K562 (cell line): ENCODE data around the gene ZNF8. TPM values are rescaled to one million over a fixed set of nuclear protein-coding genes. Genes with fewer than 3 reads are reported as not detected.

Source experiments
- ADNP ChIP-seq: fragments of 200-800 bp; sonication (Bioruptor generic); IDR thresholded peaks from 2 replicates; pipeline ENCODE4 v1.6.1; 2016; ENCODE audit warnings: missing genetic modification characterization, missing compliant biosample characterization
- CXXC5 ChIP-seq: fragments of 250-450 bp; sonication (Bioruptor Pico); IDR thresholded peaks from 2 replicates; pipeline ENCODE4 v1.8.0; 2022; ENCODE audit warnings: inconsistent platforms, mild to moderate bottlenecking, moderate library complexity
- FOSL1 ChIP-seq: fragments of 200-800 bp; sonication (Bioruptor generic); conservative IDR thresholded peaks from 2 replicates; pipeline ENCODE4 v1.6.1; 2016; ENCODE audit warnings: missing genetic modification characterization, missing compliant biosample characterization
- FOXK1 ChIP-seq: sonication (generic); formaldehyde crosslinking; IDR thresholded peaks from 2 replicates; pipeline ENCODE4 v1.8.0; 2022; ENCODE audit warnings: missing genetic modification reagents, mild to moderate bottlenecking, borderline replicate concordance
- FUS ChIP-seq: fragments of 200-400 bp; formaldehyde crosslinking; optimal IDR thresholded peaks from 2 replicates; pipeline ENCODE3; 2017; ENCODE audit warnings: low read depth, low read length
- HIVEP1 ChIP-seq: fragments of 250-450 bp; sonication (Bioruptor Pico); IDR thresholded peaks from 2 replicates; pipeline ENCODE4 v1.4.0; 2020; ENCODE audit warnings: mild to moderate bottlenecking
- HLTF ChIP-seq: fragments of 450-650 bp; IDR thresholded peaks from 2 replicates; pipeline ENCODE4 v1.6.1; 2016
- HNRNPLL ChIP-seq: fragments of 200-400 bp; formaldehyde crosslinking; IDR thresholded peaks from 2 replicates; pipeline ENCODE4 v1.6.1; 2017; ENCODE audit warnings: low read length, low read depth, mild to moderate bottlenecking; ENCODE audit not compliant: poor library complexity, severe bottlenecking
- KHSRP ChIP-seq: fragments of 450-650 bp; IDR thresholded peaks from 2 replicates; pipeline ENCODE4 v1.6.1; 2017
- SRF ChIP-seq, 2 experiments: fragments of 250-450, 450-650 bp in 1 of 2; sonication (Bioruptor Pico) in 1 of 2; sonication (generic) in 1 of 2; formaldehyde crosslinking; IDR thresholded peaks; 2 replicates each; pipeline versions ENCODE4 v1.5.0 to v1.5.1; 2020 to 2022; ENCODE audit warnings: mild to moderate bottlenecking in 1 of 2, missing genetic modification reagents in 1 of 2
- TGIF2 ChIP-seq: sonication (generic); formaldehyde crosslinking; IDR thresholded peaks from 2 replicates; pipeline ENCODE4 v1.8.1; 2022; ENCODE audit warnings: mild to moderate bottlenecking, missing genetic modification reagents, moderate library complexity
- ZBED1 ChIP-seq: IDR thresholded peaks from 2 replicates; pipeline ENCODE4 v1.6.1; 2014
- ZC3H4 ChIP-seq: sonication (generic); formaldehyde crosslinking; IDR thresholded peaks from 2 replicates; pipeline ENCODE4 v1.9.0; 2021; ENCODE audit warnings: missing genetic modification reagents, borderline replicate concordance
- ZNF76 ChIP-seq: fragments of 250-450 bp; sonication (Bioruptor Pico); IDR thresholded peaks from 2 replicates; pipeline ENCODE4 v1.4.0; 2020; ENCODE audit warnings: mild to moderate bottlenecking, moderate library complexity, borderline replicate concordance
- polyA plus RNA-seq, 8 experiments: library from polyadenylated mRNA; depleted of rRNA in 4 of 8; stranded (reverse) in 5 of 8; unstranded in 3 of 8; fragments of >200 nt; fragmentation: Nextera tagmentation in 2 of 8; fragmentation: Illumina TruSeq in 1 of 8; extraction: Ambion mirVana in 2 of 8; extraction: Trizol in 1 of 8; gene quantifications; 2 replicates each; pipeline versions ENCODE4 v1.2.1 to v1.2.3, GENCODE V29; 2011 to 2014; ENCODE audit warnings: inconsistent platforms in 1 of 8, missing spikeins in 1 of 8
- total RNA-seq, 7 experiments: library from RNA; depleted of rRNA in 6 of 7; stranded (reverse); fragments of >200 nt in 6 of 7; fragmentation: Illumina TruSeq in 2 of 7; extraction: Trizol in 2 of 7; gene quantifications; 2 replicates each; pipeline versions ENCODE4 v1.2.1 to v1.2.3, GENCODE V29; 2011 to 2021; ENCODE audit warnings: low replicate concordance in 1 of 7
- TF ChIP-seq, protein P1 (sequence below), 2 experiments: IDR thresholded peaks; 2 replicates each; pipeline ENCODE4 v1.6.1; 2011; ENCODE audit warnings: borderline replicate concordance in 1 of 2, control low read depth in 1 of 2, low read depth in 1 of 2, low read length in 1 of 2, mild to moderate bottlenecking in 1 of 2, mixed read lengths in 1 of 2, moderate library complexity in 1 of 2; ENCODE audit not compliant: insufficient read depth in 1 of 2, insufficient read length in 1 of 2, poor library complexity in 1 of 2, severe bottlenecking in 1 of 2; ENCODE audit errors: extremely low read depth in 1 of 2
- TF ChIP-seq, protein P2 (sequence below): sonication (generic); formaldehyde crosslinking; IDR thresholded peaks from 2 replicates; pipeline ENCODE4 v1.8.0; 2022; ENCODE audit warnings: mild to moderate bottlenecking, missing genetic modification reagents
- TF ChIP-seq, protein P3 (sequence below): fragments of 250-450 bp; sonication (Bioruptor Pico); IDR thresholded peaks from 2 replicates; pipeline ENCODE4 v1.4.0; 2020; ENCODE audit warnings: mild to moderate bottlenecking, moderate library complexity
- TF ChIP-seq, protein P4 (sequence below): fragments of 450-650 bp; formaldehyde crosslinking; IDR thresholded peaks from 2 replicates; pipeline ENCODE4 v1.4.0; 2020; ENCODE audit warnings: mild to moderate bottlenecking, moderate library complexity

ZNF8 gene
- total and polyA plus RNA-seq, 9 of the 15 experiments (the other 6 are each of a cell fraction or from before 2014, with no cell fraction given) = 0.71 to 7.7 (median 4.7) TPM

DNA sequence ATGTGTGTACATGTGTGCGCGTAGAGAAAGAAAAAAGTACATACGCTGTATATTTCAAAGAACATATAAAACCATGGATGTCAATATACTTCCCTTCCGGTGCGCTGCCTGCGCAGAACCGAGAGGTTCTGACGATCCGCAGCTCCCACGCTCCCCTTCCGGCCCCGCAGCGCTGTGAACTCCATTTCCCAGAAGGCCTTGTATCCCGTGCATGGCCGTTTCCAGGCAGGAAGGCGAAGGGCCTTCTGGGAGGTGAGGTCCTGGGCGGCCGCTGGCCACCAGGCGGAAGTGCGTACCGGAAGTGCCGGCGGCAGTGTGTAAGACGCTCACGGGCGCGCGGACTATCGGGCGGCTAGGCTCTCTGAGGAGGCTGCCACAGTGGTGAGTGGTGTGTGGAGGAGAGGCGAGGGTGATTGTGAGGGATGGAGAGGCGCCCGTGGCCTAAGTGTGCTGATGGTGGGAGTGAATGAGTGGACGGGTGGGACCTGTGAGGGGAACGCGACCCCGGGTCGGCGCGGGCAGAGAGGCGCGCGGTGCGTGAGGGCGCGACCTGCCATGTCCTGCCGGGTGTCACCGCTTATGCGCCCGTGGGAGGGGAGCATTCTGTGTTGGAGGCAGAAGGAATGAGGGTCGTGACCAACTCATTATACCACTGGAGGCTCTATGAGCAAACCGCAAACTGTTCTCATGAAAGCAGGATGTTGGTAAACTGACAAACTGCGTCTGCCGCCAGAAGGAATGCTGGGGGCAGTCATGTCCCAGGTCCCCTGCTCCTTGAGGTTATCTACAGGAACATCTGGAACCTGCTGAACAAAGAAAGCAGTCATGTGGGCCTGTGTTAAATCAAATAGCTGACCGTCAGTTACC is 26.5 kb downstream of the ZNF8 start, which contains the start of gene ERVK3-1 (continued):
- no peak for TF ChIP-seq FUS
- peak; percentile 100 for TF ChIP-seq HNRNPLL
- TF ChIP-seq ADNP (tag) = no peak
- 0 out of 2 replicates have a peak, but pooled peaks have one; percentile 14 for TF ChIP-seq ZNF76 (CRISPR knock-in tag)
- TF ChIP-seq ZC3H4 (CRISPR knock-in tag) = 0 out of 2 replicates have a peak, but pooled peaks have one; percentile 56
- TF ChIP-seq SRF (CRISPR knock-in tag; IDR thresholded peaks at IDR 0.05) = peak in 1 of 2 experiments; percentile 54; a peak in 2 of 4 replicates
- TF ChIP-seq, protein P1, sequence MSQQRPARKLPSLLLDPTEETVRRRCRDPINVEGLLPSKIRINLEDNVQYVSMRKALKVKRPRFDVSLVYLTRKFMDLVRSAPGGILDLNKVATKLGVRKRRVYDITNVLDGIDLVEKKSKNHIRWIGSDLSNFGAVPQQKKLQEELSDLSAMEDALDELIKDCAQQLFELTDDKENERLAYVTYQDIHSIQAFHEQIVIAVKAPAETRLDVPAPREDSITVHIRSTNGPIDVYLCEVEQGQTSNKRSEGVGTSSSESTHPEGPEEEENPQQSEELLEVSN (IDR thresholded peaks at IDR 0.05; ENCODE audit: borderline replicate concordance in 1 of 2, extremely low read depth in 1 of 2, insufficient read depth in 1 of 2, insufficient read length in 1 of 2, low read depth in 1 of 2, low read length in 1 of 2, poor library complexity in 1 of 2, severe bottlenecking in 1 of 2) = peak in 1 of 2 experiments; percentile 9
- no peak for TF ChIP-seq ZBED1
- no peak for TF ChIP-seq KHSRP
- peak; percentile 80 for TF ChIP-seq HLTF
- TF ChIP-seq, protein P2, sequence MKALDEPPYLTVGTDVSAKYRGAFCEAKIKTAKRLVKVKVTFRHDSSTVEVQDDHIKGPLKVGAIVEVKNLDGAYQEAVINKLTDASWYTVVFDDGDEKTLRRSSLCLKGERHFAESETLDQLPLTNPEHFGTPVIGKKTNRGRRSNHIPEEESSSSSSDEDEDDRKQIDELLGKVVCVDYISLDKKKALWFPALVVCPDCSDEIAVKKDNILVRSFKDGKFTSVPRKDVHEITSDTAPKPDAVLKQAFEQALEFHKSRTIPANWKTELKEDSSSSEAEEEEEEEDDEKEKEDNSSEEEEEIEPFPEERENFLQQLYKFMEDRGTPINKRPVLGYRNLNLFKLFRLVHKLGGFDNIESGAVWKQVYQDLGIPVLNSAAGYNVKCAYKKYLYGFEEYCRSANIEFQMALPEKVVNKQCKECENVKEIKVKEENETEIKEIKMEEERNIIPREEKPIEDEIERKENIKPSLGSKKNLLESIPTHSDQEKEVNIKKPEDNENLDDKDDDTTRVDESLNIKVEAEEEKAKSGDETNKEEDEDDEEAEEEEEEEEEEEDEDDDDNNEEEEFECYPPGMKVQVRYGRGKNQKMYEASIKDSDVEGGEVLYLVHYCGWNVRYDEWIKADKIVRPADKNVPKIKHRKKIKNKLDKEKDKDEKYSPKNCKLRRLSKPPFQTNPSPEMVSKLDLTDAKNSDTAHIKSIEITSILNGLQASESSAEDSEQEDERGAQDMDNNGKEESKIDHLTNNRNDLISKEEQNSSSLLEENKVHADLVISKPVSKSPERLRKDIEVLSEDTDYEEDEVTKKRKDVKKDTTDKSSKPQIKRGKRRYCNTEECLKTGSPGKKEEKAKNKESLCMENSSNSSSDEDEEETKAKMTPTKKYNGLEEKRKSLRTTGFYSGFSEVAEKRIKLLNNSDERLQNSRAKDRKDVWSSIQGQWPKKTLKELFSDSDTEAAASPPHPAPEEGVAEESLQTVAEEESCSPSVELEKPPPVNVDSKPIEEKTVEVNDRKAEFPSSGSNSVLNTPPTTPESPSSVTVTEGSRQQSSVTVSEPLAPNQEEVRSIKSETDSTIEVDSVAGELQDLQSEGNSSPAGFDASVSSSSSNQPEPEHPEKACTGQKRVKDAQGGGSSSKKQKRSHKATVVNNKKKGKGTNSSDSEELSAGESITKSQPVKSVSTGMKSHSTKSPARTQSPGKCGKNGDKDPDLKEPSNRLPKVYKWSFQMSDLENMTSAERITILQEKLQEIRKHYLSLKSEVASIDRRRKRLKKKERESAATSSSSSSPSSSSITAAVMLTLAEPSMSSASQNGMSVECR (CRISPR knock-in tag) = peak; percentile 95
- TF ChIP-seq, protein P3, sequence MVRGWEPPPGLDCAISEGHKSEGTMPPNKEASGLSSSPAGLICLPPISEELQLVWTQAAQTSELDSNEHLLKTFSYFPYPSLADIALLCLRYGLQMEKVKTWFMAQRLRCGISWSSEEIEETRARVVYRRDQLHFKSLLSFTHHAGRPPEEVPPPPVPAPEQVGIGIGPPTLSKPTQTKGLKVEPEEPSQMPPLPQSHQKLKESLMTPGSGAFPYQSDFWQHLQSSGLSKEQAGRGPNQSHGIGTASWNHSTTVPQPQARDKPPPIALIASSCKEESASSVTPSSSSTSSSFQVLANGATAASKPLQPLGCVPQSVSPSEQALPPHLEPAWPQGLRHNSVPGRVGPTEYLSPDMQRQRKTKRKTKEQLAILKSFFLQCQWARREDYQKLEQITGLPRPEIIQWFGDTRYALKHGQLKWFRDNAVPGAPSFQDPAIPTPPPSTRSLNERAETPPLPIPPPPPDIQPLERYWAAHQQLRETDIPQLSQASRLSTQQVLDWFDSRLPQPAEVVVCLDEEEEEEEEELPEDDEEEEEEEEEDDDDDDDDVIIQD (CRISPR knock-in tag) = no peak
- peak; percentile 93 for TF ChIP-seq CXXC5 (CRISPR knock-in tag)
- TF ChIP-seq FOSL1 (tag) = no peak
- TF ChIP-seq FOXK1 (CRISPR knock-in tag) = peak; percentile 39; the same call in 1 of the 2 replicates
- no peak for TF ChIP-seq TGIF2 (CRISPR knock-in tag)
- no peak for TF ChIP-seq HIVEP1
- TF ChIP-seq, protein P4, sequence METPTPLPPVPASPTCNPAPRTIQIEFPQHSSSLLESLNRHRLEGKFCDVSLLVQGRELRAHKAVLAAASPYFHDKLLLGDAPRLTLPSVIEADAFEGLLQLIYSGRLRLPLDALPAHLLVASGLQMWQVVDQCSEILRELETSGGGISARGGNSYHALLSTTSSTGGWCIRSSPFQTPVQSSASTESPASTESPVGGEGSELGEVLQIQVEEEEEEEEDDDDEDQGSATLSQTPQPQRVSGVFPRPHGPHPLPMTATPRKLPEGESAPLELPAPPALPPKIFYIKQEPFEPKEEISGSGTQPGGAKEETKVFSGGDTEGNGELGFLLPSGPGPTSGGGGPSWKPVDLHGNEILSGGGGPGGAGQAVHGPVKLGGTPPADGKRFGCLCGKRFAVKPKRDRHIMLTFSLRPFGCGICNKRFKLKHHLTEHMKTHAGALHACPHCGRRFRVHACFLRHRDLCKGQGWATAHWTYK = 0 out of 2 replicates have a peak, but pooled peaks have one; percentile 53
